ENCODE measurements around the gene CES2.
"Not testable (repeated sequence)": the region's sequence is repeated elsewhere in the genome, so short reads cannot be mapped to it uniquely, and the experiment has no call there.

The CES2 gene

DNA sequence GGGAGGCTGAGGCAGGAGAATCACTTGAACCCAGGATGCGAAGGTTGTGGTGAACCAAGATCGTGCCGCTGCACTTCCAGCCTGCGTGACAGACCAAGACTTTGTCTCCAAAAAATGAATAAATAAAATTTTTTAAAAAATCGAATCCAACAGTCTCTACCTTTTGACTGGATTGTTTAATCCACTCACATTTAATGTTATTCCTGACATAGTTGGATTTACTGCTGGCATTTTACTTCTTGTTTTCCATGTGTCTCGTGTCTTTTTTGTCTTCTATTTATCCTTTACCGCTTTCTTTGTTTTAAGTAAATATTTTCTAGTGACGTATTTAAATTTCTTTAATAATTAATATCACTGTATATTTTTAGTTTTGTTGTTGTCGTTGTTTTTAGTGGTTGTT lies 47.7 kb downstream of the CES2 start:
- DNase-seq = no peak

- DNase-seq = no peak
These were observed 49.6 kb downstream of the CES2 start for GRCh38 chr16:66984892-66985311.

GRCh38 chr16:66986559-66986958 lies 51.2 kb downstream of the CES2 start:
- no peak for DNase-seq

GRCh38 chr16:66988197-66988788 lies 53.0 kb downstream of the CES2 start, which contains the start of gene CES4A:
Gene CES4A (plus strand): TSS chr16:66988589. CDS start chr16:66988773, 184 bp downstream.
- DNase-seq = no peak

- no peak for DNase-seq
These were observed 56.3 kb downstream of the CES2 start for GRCh38 chr16:66991545-66992077.

GRCh38 chr16:66993558-66993957 lies 58.2 kb downstream of the CES2 start:
- DNase-seq = not testable (repeated sequence)
